ENCODE data around the gene FABP2.

DNA sequence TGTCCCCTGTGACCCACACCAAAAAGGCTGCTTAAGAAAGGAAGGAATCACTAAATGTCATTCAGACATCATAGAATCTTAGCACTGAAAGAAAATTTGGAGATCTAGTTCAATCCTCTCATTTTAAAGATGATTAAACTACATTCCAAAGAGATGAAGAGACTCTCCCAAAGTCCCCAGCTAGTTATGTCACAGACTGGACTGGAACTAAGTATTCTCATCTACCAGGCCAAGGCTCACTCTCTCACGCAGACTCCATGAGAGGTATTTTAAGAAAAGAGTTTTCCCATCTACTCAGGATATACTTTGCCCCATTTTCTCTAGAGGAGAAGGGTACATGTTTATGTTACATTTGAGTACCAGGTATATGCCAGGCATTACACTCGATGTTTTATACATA lies 6.9 kb downstream of the FABP2 start:
- TF ChIP-seq CTCF (IDR thresholded peaks at IDR 0.05; ENCODE audit: low read length) (no peak), EZH2 (optimal IDR thresholded peaks at IDR 0.05; ENCODE audit: low read depth, low read length) (no peak), EZH2phosphoT487 (IDR thresholded peaks at IDR 0.05; ENCODE audit: low read length) (no peak)

Measured in MM.1S (cell line).